GM15510 (cell line): Measurements from ENCODE around the gene ITPRID2.

ENCODE experiments used
- POLR2A ChIP-seq: IDR thresholded peaks from 3 replicates; pipeline ENCODE4 v1.6.1; 2011; ENCODE audit warnings: borderline replicate concordance; ENCODE audit not compliant: insufficient read length; ENCODE audit errors: extremely low read depth

ITPRID2 gene

GRCh38 chr2:181892799-181893435 is 1.4 kb downstream of the ITPRID2 start:
- TF ChIP-seq POLR2A: no peak

DNA sequence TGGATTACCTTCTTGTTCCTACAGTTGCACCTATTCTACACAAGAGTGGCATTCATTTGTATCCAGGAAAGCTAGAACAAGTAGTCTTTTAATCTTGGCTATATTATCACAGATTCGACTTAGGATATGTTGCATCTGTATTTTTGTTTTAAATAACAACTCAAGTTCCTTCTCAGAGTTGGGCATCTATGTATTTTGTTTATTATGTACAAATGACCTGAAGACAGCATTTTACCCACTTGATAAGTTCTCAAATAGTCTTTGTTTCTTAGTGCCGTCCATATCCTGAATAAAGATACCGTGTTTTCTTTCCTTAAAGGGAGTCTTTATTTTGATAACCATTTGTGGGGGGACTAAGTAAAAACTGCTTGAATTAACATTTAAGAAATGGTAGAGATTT is 2.9 kb downstream of the ITPRID2 start:
- TF ChIP-seq POLR2A: no peak

DNA sequence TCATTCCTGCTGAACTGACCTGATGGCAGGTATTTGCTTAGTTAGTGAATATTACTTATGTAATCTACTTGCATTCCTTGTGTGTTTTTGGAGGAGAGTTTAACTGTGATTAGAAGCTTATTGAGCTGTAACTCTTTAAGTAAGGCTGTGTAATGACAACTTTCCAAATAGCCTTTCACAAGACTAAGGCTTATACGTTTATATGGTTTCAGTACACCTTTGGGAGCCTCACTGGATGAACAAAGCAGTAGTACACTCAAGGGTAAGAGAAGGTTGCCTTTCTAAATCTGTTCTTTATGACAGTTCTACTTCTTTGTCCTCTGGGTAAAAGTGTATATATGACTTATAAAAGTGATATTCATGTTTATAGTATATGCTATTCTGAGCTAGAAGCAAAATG is 4.3 kb downstream of the ITPRID2 start:
- no peak for TF ChIP-seq POLR2A

DNA sequence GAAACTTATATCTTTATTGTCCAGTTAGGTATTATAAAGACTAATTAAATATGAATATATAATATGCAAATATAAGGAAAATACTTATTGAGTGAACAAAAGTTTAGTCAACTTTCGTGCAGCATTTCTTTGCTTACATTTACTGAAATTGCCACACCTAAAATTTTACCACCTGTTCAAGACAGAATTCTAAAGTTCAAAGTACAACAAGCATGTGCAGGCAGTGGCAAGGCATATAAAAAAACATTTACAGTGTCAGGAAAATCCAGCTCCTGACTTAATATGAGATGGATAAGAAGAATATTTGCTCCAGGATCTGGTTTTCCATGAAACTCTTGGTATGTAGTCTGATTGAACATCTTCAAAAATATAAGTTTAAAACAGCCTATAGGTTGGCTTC is 4.8 kb downstream of the ITPRID2 start:
- TF ChIP-seq POLR2A: no peak

DNA sequence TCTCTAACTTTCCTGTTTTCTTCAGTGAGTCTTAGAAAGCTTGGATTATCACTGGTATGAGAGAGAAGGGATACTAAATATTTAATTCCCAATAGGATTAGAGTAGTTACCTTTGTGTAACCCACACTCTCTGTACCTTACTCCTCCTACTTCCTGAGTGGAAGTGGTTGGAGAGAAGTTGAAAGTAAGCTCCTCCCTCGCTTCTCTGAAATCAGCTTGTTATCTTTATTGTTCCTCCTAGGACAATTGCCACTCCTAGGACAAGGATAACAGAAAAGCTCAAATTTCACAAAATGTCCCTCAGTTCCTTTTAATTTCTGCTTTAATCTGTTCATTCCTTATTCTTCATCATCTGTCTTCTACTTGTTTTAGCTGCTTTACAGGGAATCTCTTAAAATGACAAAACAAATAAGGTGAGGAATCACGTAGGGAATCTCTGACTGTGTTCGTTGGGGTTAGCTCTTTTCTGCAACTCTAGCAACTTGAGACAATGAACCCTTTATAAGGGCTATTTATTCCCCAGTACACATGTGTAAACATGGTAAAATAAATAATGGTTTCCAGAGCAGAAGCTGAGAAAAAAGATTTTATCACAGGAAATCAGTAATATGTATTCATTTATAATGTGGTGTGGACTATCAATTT is 8.6 kb downstream of the ITPRID2 start:
- TF ChIP-seq POLR2A: no peak

- TF ChIP-seq POLR2A: no peak
These were observed 11.1 kb downstream of the ITPRID2 start for GRCh38 chr2:181902625-181903024.

DNA sequence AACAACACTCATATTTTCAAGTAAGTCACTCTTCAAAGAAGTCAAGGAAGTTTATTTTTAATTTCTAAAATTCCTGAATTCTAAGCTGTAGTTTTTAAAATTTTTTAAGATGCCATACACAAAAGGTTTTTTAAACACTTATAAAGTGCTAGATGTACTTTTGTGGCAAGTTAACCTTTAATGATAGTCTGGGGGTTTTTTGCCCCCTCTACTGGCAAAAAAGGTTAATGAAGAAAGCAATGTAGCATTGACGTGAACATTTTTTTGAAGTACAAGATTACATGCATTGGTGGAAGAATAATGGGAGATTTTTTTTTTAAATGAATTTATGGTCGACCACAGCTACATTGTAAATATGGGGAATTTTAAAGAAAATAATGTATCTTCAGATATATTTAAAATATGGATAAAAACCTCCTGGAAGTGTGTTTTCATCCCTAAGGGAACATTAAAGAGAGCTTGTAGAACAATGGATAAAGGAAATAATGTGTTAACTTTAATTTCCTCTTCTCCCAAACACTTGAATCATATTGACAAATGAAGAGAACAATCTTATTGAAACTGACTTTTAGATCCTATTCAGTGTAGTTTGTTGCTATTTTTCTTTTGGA is 12.6 kb downstream of the ITPRID2 start:
- TF ChIP-seq POLR2A: no peak

DNA sequence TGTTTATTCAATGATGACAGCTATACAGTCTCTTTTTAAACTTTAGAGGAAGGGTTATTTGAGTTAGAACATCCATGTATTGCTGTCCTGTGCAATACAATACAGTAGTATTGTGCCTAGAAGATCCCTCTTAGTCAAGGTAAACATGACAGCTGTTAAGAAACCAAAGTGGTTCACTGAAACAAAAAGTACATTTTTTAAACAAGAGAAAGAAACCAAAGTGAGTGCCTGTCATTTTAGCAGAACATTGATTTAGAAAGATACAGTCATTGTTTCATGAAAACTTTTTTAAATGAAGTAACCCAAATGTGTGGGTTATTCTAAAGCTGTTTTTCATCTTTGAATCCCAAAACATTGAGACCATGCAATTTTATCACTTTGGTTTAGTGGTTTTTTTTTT is 15.5 kb downstream of the ITPRID2 start:
- no peak for TF ChIP-seq POLR2A

GRCh38 chr2:181907635-181908034 is 16.1 kb downstream of the ITPRID2 start:
- no peak for TF ChIP-seq POLR2A

- TF ChIP-seq POLR2A: no peak
These were observed 18.7 kb downstream of the ITPRID2 start for GRCh38 chr2:181910028-181910831.

- no peak for TF ChIP-seq POLR2A
These were observed 20.3 kb downstream of the ITPRID2 start for GRCh38 chr2:181911830-181912229.

GRCh38 chr2:181915102-181915501 is 23.6 kb downstream of the ITPRID2 start:
- no peak for TF ChIP-seq POLR2A

GRCh38 chr2:181916726-181917718 is 25.5 kb downstream of the ITPRID2 start:
- TF ChIP-seq POLR2A: no peak

- no peak for TF ChIP-seq POLR2A
These were observed 26.7 kb downstream of the ITPRID2 start for GRCh38 chr2:181918188-181918587.
